CMK (cell line): ENCODE results near the gene TBC1D16.
"Not testable (repeated sequence)": the region's sequence is repeated elsewhere in the genome, so short reads cannot be mapped to it uniquely, and the experiment has no call there.

Source experiments
- DNase-seq: peaks from one replicate; pipeline ENCODE4 v3.0.0-alpha.2; 2010; ENCODE audit warnings: low read depth

TBC1D16 gene

DNA sequence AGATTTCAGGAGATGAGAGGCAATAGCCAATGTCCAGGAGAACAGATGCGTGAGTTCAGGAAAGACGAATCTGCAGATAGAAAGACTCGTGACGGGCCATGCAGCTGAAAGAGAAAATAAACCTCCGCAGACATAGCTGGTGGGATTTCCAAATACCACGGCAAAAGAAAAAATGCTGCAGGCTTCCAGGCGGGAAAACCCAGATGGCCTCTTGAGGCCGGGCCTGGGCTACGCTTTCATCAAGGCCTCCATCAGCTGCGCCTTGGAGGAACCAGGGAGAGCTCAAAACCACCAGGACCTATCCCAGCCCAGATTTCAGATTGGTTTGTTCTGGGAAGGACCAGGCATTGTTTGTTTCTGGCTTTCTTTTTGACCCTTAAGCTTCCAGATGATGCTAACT, 17.4 kb upstream of the TBC1D16 start:
- DNase-seq = no peak

DNA sequence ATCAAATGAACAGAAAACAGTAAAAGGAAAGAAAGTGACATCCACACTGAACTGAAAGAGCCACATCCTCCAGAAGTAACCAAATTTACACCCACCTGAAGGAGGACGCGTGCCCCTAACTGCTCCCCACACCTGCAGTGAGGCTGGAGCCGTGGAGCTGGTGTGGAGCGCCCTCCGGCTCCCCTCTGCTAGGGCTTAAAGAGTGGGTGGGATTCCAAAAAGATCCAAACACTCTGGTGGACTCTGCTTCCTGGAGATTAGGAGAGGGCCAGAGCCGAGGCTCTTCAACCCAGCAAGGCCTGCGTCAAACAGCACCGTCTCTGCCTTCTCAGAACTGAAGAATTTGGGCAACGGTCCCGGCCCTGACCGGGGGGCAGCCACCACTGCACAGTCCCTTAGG, 16.0 kb upstream of the TBC1D16 start:
- no peak for DNase-seq

DNA sequence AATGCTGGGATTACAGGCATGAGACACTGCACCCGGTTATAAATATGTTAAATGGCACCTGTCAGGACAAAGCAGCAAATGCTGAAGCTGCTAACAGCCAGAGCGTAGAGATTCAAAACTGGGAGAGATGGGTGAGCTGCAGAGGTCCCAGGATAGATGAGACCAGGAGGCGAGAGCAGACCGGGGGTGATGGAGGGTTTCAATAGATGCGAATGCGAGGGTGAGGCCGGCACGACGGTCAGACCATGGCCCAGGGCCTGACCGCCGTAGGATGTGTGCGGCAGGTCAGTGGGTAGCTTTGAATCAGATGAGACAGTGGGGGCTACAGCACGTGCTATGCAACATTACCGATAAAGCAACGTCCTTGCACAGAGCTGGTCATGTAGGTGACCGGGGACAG, 15.0 kb upstream of the TBC1D16 start:
- no peak for DNase-seq

- DNase-seq = no peak
Observed at GRCh38 chr17:80049986-80050385, 14.3 kb upstream of the TBC1D16 start.

GRCh38 chr17:80047176-80047575, 11.5 kb upstream of the TBC1D16 start:
- DNase-seq = no peak

DNA sequence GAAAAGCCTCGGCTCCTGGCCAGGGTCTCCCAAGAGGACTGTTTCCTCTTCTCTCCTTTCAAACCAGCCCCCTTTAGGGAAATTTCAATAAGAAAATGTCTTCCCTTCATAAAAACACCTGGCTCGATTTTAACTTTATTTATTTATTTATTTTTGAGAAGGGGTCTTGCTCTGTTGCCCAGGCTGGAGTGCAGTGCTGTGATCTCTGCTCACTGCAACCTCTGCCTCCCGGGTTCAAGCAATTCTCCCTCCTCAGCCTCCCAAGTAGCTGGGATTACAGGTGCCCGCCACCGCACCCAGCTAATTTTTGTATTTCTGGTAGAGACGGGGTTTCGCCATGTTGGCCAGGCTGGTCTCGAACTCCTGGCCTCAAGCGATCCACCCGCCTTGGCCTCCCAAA, 11.0 kb upstream of the TBC1D16 start:
- not testable (repeated sequence) for DNase-seq

DNA sequence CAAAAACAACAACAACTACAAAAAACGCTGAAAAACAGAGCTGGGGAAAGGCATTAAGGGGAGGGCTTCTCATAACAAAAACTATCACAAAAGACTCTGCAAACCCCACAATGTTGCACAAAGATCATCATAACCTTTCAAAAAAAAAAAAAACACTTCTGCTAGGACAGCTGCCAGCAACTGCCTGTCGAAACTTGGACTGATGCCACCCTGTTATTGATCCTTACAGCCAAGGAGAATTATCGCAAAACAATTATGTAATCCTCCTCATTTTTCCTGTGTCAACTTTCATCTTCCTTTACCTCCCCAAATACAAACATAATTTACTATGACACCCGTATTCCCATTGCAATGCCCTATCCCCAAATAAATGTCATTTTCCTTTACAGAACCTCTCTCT, 10.0 kb upstream of the TBC1D16 start:
- DNase-seq = no peak

DNA sequence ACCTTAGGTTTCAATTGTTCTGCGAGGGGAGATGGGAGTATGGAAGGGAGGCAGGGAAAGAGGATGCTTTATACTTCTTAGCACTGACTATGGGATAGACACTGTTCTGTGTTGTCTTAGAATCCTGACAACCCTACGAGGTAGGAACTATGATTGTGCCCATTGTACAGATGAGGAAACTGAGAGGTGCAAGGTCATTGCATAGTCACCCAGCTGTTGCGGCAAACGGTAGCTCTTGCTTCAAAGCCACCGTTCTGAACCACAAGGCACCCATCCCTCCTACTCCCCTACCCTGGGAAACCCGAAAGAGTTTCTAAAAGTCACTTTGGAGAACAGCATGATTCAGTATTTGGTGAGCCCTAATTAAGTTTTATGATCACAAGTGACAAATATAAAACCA, 8.3 kb upstream of the TBC1D16 start:
- DNase-seq = no peak

DNA sequence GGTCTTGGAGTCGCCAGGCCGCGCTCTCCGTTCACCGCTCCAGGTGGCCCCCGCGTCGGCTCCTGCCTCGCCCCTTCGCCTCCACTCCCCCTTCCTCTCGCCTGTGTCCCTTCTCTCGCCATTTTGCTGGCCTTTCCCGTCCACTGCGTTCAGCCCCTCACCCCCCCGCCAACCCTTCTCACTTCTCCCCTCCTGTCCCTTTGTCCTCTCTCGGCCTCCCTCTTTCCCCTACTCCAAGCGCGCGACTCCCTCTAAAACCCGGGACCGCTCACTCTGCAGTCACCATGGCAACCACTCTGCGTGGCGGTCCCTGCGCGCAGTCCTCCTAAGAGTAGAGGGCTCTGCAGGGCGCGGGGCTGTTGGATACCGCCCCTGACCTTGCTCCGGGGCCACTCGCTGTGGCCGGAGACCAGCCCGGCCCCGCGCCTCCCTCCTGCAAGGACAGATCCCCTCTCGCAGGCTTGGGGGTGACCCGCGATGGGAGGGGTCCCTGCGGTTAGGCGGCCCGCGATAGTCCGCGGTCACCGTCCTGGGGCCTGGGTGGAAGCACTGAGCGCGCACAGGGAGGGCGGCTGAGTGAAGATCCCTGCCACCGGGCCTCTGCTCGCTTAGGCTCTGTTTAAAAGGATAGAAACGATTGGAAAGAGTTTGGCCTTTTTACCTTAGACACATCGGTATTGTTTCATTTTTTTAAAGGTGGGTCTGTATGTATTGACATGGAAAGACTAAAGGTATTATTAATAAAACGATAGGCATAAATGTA, 1.2 kb upstream of the TBC1D16 start:
- DNase-seq = no peak

- DNase-seq = peak; percentile 18
Observed at GRCh38 chr17:80035937-80036714, 454 bp upstream of the TBC1D16 start, which contains the start of gene CCDC40. CCDC40 (plus strand) TSS chr17:80036642; CDS start chr17:80036663, 21 bp downstream.

DNA sequence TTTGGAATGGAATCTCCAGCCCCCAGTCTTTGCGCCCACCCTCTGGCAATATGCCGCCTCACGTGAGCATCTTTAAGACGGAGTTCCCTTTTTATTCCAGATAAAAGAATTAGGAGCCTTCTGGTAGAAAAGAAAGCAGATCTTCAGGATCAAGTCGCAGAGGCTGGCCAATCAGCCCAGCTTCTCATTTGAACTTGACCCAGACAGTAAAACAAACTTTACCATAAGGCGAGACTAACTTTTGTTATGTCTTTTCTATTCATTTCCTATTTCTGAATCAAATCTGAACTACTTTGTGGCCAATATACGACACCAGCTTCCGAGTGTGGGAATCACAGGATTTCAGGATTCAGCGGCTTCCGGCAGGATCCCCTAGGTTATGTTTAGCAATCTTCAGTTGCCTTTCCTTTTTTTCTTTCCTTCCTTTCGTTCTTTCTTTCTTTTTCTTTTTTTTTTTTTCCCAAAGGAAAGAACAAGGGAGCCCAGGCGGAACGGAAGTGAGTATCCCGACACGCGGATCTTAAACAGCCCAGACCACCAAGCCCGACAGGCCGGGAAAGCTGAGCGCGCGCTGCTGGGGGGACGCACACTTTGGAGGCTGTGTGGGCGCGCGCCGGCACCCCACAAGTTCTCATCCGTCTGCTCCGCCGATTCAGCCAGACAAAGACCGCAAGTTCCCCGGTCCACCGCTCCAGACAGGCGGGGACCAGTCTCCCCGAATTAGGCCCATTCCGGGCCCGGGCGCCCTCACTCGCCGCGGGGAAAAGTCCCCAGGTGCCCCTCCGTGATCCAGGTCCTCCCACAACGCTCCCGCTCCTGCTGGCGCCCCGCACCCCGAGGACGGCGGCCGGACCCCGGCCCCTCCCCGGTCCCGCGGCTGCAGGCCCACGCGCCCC, 633 bp downstream of the TBC1D16 start:
- DNase-seq = peak; percentile 18

DNA sequence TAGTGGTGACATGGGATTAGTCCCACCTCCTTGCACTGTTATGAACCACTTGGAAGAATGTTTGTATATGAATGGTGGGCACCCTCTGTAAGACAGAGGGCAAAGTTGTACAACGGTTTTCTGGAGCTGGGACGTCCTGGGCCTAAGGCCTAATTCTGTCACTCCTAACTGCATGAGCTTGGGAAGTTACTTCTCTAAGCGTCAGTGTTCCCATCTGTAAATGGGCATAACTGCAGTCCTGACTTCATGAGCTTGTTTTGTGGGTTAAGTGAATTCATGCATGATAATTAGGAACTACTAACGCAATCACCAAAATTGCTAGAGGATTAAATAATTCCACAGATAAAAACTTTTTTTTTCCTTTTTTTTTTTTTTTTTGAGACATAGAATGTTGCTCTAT, 1.8 kb downstream of the TBC1D16 start:
- DNase-seq = no peak

- no peak for DNase-seq
Observed at GRCh38 chr17:80032614-80033171, 3.0 kb downstream of the TBC1D16 start.

DNA sequence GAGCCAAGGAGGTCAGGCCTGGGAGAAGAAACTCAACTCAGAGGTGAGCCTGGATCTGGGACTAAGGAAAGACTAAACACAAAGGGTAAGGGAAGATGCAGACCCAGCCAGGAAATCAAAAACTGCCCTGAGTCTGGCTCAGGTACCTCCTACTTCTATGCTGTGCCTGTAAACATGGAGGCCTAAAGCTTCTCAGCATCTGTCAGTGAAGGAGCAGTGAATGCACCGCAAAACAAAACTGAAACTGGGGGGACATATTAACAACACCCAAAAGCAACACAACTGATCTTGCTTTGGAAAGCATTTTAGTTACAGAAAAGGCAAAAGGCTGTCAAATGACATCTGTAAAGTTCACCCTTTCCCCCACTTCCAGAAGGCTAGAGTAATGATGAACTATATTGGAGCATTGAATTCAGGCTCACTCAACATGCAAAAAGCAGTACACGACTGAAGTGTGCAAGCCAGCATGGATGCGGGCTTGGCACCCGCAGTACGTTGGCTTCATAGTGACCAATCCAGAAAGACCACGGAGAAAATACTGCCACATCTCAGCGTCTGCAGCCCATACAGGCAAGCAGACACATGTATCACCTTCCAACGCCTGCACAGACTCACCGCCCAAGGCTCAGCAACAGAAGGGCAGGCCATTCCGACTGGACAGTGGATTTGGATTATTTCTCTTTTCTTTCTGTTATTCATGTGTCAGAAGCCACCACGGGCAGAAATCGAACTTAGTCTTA, 3.8 kb downstream of the TBC1D16 start:
- no peak for DNase-seq

GRCh38 chr17:80030730-80031410, 4.8 kb downstream of the TBC1D16 start:
- no peak for DNase-seq

- no peak for DNase-seq
Observed at GRCh38 chr17:80029258-80029974, 6.3 kb downstream of the TBC1D16 start.

DNA sequence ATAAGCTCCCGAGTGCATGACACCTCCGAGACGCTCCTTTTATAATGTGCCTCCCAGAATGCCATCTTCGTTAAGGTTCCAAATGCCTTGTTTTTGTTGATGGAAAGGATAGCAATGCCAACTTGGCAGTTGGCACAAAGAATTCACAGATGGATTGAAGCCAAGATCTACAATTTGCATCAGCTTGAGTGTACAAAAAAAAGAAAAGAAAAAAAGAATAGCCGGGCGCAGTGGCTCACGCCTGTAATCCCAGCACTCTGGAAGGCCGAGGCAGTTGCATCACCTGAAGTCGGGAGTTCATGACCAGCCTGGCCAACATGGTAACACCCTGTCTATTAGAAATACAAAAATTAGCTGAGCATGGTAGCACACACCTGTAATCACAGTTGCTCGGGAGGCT, 7.6 kb downstream of the TBC1D16 start:
- DNase-seq = no peak

- no peak for DNase-seq
Observed at GRCh38 chr17:80027043-80027435, 8.6 kb downstream of the TBC1D16 start.

DNA sequence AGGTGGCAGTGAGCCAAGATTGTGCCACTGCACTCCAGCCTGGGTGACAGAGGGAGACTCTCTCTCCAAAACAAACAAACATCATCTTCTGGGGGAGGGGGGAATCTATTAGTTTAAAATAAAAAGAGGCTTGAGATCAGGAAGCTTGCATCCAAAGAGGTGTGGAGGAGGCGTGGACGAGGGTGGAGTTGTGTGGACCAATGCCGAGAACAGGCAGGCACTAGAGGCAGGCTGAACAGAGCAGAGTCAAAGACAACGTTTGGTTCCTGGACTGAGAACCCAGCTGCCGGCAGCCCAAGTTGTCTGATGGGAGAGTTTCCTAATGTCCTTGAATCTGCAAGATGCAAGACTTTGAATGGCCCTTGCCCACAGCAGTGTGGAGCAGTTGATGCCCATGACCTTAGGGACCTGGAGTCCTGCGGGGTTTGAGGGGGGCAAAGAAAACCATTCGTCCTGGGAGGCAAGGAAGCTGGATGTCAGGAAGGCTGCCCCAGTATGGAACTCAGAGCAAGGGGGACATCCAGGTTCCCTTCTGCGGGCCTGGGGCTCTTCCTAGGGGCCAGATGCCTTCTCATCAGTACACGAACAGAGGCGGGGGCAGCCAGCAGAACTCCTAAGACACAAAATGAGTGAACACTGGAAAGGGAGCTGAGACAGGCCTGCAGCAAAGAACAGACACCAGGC, 9.2 kb downstream of the TBC1D16 start:
- no peak for DNase-seq

DNA sequence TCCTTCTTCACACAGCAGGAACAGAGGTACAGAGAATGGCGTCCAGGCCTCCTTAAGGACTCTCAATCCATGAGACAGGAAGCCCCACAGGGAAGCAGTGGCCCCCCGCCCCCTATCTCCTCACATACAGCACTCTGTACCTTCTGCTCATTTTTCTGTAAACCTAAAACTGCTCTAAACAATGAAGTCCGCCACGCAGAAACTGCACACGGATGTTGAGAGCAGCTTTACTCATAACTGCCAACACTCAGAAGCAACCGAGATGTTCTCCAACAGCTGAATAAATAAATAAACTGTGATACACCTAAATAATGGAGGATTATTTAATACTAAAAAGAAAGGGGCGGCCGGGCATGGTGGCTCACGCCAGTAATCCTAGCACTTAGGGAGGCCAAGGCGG, 9.9 kb downstream of the TBC1D16 start:
- DNase-seq = no peak
